Gastroesophageal sphincter (tissue), 3 donors: Measurements from ENCODE around the gene SFXN2.

ENCODE experiments used
- CTCF ChIP-seq, 4 experiments: fragments of 200-600 bp in 2 of 4; fragments of 450-650 bp in 2 of 4; sonication (generic) in 1 of 4; IDR thresholded peaks; one replicate each; pipeline ENCODE4 v1.5.1; 2017 to 2019; ENCODE audit warnings: antibody characterized with exemption in 4 of 4, mild to moderate bottlenecking in 2 of 4, moderate library complexity in 2 of 4
- EP300 ChIP-seq: sonication (generic); formaldehyde crosslinking; IDR thresholded peaks from one replicate; pipeline ENCODE4 v1.6.1; 2017; ENCODE audit warnings: antibody characterized with exemption, mild to moderate bottlenecking
- POLR2A ChIP-seq, 2 donors: fragments of 450-650 bp; IDR thresholded peaks; one replicate each; pipeline ENCODE4 v1.6.1; 2017; ENCODE audit warnings: antibody characterized with exemption in 2 of 2, mild to moderate bottlenecking in 2 of 2, moderate library complexity in 1 of 2

DNA sequence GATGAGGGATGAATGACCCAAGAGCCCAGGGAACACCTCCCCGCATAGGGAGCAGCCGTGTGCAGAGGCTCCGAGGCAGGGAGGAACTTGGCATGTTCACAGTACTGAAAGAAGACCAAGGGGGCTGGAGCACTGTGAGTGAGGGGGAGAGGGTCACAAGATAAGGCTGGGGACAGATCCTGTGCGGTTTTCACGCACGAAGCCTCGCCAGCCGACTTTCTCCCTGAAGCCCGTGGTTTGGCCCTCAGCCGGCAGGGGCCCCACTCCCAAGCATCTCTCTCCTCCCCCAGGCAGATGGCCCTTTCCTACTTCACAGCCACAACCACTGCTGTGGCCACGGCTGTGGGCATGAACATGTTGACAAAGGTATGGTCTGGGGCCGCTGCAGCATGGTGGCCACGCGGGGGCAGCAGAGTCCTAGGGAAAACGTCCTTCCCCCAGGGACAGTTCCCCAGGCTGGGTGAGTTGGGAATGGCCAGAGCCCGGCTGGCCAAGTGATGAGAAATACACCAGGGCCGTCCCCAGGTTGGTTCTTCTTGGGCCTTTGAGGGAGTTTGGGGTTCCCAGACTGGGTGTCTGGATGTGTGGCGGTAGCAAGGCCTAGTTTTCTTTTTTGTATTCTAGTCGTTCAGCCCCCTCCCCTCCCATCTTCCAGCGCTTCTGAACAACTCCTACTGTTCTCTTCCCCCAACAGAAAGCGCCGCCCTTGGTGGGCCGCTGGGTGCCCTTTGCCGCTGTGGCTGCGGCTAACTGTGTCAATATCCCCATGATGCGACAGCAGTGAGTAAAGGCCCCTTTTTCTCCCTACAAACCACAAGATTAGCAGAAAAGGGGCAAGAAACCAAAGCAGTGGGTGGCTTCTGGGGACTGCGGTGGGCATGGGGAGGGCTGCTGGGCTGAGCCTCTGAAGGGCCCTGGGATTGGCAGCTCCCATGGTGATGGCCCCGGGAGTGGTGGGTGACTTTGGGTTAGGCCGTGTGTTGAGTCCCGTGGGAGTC is 14.9 kb downstream of the SFXN2 start:
- peak in 3 of 4 experiments; percentile 95 to 97 (median 96) for TF ChIP-seq CTCF (IDR thresholded peaks at IDR 0.05)
- no peak for TF ChIP-seq EP300
- no peak for TF ChIP-seq POLR2A (IDR thresholded peaks at IDR 0.05)
